A673 (cell line): ENCODE results near the gene TNNT1.

Source experiments
- EZH2 ChIP-seq: fragments of 200-600 bp; sonication (generic); IDR thresholded peaks from 2 replicates; pipeline ENCODE4 v1.6.1; 2017; ENCODE audit warnings: borderline replicate concordance, low read depth, mild to moderate bottlenecking, mixed read lengths, antibody characterized with exemption, low read length; ENCODE audit not compliant: poor library complexity, severe bottlenecking
- TF ChIP-seq, protein P1 (sequence below): fragments of 300-800, 200-600 bp; sonication (generic); conservative IDR thresholded peaks from 2 replicates; pipeline ENCODE4 v1.5.1; 2017; ENCODE audit warnings: low read depth, mild to moderate bottlenecking, antibody characterized with exemption, low read length, moderate library complexity, mixed read lengths

- TF ChIP-seq, protein P1, sequence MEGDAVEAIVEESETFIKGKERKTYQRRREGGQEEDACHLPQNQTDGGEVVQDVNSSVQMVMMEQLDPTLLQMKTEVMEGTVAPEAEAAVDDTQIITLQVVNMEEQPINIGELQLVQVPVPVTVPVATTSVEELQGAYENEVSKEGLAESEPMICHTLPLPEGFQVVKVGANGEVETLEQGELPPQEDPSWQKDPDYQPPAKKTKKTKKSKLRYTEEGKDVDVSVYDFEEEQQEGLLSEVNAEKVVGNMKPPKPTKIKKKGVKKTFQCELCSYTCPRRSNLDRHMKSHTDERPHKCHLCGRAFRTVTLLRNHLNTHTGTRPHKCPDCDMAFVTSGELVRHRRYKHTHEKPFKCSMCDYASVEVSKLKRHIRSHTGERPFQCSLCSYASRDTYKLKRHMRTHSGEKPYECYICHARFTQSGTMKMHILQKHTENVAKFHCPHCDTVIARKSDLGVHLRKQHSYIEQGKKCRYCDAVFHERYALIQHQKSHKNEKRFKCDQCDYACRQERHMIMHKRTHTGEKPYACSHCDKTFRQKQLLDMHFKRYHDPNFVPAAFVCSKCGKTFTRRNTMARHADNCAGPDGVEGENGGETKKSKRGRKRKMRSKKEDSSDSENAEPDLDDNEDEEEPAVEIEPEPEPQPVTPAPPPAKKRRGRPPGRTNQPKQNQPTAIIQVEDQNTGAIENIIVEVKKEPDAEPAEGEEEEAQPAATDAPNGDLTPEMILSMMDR: no peak
- TF ChIP-seq EZH2: no peak
Observed at GRCh38 chr19:55175117-55175867, 26.3 kb upstream of the TNNT1 start.
